HG03571 (cell line): ENCODE data around the gene DNAH12.

Source experiments
- ATAC-seq: cut with Tn5 transposase; IDR thresholded peaks from one replicate; pipeline ENCODE4 v1.9.1; 2021; ENCODE audit not compliant: unreplicated experiment

Gene DNAH12, protein sequence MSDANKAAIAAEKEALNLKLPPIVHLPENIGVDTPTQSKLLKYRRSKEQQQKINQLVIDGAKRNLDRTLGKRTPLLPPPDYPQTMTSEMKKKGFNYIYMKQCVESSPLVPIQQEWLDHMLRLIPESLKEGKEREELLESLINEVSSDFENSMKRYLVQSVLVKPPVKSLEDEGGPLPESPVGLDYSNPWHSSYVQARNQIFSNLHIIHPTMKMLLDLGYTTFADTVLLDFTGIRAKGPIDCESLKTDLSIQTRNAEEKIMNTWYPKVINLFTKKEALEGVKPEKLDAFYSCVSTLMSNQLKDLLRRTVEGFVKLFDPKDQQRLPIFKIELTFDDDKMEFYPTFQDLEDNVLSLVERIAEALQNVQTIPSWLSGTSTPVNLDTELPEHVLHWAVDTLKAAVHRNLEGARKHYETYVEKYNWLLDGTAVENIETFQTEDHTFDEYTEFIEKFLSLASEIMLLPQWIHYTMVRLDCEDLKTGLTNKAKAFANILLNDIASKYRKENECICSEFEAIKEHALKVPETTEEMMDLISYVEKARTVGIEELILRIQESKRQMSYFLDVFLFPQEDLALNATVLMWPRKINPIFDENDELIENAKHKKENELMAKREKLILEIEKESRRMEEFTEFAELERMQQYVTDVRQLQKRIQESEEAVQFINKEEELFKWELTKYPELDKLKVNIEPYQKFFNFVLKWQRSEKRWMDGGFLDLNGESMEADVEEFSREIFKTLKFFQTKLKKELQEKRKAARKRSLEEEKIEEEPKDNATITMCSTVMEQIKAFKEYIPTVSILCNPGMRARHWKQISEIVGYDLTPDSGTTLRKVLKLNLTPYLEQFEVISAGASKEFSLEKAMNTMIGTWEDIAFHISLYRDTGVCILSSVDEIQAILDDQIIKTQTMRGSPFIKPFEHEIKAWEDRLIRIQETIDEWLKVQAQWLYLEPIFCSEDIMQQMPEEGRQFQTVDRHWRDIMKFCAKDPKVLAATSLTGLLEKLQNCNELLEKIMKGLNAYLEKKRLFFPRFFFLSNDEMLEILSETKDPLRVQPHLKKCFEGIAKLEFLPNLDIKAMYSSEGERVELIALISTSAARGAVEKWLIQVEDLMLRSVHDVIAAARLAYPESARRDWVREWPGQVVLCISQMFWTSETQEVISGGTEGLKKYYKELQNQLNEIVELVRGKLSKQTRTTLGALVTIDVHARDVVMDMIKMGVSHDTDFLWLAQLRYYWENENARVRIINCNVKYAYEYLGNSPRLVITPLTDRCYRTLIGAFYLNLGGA (N-terminal part only)

DNA sequence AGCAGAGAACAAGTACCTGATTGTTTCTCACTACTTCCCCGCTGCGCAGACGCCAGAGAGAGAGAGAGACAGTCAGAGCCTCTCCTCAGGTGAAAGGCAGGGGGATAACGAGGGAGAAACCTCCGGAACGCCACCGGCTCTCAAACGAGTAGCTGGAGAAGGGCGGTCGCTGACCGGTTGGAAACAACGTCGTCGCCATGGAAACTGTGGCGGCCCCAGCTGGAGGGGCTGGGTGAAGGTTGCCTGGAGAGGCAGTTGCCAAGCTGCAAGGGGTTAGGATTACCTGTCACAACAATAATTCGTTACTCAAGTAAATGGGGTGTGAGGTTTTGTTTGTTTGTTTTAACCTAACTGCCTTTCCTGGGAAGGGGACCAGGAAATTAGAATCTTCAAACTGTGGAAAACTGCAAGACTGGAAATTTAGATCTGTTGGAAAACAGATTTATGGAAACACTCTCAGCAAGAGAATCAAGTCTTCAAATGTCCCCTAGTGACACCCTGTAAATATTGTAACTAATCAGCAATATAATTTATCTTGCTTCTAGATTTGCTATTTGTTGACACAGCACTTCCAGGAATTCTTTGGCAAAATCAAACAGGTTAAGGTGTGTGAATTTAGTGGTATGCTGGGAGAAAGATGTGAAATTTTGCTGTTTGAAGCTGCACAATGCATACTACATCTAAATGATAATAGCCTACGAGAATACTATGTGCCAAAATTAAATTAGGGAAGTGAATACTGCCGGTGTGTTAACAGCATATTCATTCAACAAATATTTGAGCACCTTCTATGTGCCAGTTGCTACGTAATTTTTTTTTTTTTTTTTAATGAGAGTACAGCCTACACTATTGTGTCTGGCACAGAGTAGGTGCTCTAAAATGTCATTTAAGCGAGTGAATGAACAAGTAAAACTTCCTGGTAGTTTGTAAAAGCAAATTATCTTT is at the start of gene DNAH12:
Gene DNAH12 (minus strand): TSS at position 164 of the 945 bp plus-strand sequence. CDS start 1,474 bp downstream, outside the sequence.
- no peak for ATAC-seq

- no peak for ATAC-seq
Measured at GRCh38 chr3:57592306-57592705, 48.2 kb upstream of the DNAH12 start.

GRCh38 chr3:57587905-57588304 is 43.8 kb upstream of the DNAH12 start:
- ATAC-seq: no peak

- no peak for ATAC-seq
Measured at GRCh38 chr3:57586778-57587177, 42.6 kb upstream of the DNAH12 start.

DNA sequence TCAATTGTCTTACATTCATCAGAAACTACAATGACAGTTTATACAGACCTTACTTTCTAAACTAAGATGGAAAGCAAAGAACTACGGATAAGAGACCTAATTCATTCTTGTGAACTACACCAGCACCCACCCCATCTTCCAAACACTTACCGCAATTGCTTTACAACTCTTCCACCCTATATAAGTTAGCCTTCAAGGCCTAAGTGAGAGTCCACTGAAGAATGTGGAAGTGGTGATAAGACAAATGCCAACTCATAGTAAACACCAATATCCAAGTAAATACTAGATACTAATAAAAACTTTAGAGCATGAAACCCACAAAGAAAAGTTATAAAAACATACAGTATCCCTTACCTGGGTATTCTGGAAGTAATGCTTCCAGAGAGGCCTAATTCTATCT is 39.4 kb upstream of the DNAH12 start:
- no peak for ATAC-seq

DNA sequence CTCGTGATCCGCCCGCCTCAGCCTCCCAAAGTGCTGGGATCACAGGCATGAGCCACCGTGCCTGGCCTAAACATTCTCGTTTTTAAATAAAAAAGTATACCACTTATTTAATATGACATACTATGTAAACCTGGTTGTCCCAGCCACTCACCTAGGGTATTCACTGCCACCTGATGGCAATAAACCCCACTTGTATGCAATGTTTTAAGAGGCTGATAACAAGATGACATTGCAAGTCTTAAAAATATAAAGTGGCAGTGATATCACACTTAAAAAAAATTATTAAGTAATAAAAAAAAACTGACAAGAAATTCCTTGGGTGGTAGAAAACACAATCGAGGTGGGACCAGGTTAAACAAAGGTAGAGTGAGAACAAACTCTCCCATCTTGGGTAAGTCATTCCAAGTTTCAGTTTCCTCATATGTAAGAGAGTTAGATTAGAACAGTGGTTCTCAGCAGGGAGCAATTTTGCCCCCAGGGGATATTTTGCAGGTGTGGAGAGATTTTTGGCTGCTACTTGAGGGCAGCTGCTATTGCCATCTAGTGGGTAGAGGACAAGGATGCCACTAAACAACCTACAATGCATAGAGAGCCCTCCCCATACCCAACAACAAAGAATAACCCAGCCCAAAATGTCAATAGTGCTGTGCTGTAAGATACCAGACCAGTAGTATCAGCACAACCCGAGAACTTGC is 38.5 kb upstream of the DNAH12 start:
- no peak for ATAC-seq

DNA sequence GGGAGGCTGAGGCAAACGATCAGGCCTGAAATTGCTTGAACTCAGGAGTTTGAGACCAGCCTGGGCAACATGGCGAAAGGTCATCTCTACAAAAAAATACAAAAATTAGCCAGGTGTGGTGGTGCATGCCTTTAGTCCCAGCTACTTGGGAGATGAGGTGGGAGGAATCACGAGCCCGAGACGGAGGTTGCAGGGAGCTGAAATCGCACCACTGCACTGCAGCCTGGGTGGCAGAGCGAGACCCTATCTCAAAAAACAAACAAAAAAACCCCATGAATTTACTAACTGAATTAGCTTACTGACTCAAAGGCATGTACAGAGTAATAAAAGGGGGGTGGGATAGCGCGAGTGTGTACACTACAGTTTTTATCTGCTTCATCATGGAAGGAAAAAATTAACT is 33.7 kb upstream of the DNAH12 start:
- ATAC-seq: no peak

- ATAC-seq: no peak
Measured at GRCh38 chr3:57575966-57576626, 32.0 kb upstream of the DNAH12 start.

DNA sequence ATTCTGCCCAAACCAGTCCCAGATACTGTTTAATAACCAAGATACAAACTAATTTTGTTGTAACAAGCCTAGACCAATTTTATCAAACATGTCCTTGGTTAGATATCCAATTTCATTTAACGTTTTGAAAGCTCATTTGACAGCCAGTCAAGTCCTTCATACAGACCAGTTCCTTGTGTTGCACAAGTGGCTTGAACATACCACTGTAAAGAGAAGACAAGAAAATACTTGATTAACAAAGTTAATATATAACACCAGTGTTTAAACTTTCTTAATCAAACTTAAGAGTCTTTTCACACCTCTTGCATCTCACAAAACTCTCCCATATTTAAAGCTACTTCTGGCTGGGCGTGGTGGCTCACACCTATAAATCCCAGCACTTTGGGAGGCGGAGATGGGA is 28.0 kb upstream of the DNAH12 start:
- no peak for ATAC-seq

- ATAC-seq: no peak
Measured at GRCh38 chr3:57570878-57571277, 26.7 kb upstream of the DNAH12 start.

DNA sequence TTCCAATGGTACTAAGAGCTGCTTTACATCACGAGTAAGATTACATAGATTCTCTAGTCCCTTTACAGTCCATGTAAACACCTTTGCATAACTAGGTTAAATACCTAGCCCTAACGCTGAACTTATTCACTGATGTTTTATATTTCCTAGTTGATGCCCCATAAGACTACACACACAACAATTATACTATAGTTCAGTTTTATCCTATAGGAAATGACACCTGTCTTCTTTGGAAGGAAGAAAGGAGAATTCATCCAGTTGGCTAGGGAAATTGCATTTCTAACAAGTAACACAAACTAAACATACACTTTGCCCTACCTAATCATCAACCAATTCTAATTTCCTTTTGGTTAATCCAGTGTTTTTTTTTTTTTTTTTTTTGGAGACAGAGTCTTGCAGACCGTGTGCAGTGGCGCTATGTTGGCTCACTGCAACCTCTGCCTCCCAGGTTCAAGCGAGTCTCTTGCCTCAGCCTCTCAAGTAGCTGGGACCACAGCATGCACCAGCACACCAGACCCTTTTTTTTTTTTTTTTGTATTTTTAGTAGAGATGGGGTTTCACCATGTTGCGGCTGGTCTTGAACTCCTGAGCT is 25.8 kb upstream of the DNAH12 start:
- no peak for ATAC-seq

GRCh38 chr3:57559526-57559925 is 15.4 kb upstream of the DNAH12 start:
- ATAC-seq: no peak

GRCh38 chr3:57557085-57557537 is 13.0 kb upstream of the DNAH12 start:
- ATAC-seq: no peak

DNA sequence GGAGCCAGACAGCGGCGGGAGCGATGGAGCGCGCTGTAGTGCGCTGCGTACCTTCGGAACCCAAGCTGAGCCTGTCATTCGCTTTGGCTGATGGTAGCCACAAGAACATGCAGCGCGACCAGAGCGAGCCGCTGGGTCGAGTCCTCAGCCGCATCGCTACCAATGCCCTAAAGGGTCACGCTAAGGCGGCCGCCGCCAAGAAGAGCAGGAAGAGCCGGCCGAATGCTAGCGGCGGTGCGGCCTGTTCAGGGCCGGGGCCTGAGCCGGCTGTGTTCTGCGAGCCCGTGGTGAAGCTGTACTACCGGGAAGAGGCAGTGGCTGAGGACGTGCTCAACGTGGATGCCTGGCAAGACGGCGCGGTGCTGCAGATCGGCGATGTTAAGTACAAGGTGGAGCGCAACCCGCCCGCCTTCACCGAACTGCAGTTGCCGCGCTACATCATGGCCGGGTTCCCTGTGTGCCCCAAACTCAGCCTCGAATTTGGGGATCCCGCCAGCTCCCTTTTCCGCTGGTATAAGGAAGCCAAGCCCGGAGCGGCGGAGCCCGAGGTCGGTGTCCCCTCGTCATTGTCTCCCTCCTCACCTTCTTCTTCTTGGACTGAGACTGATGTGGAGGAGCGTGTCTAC is 12.4 kb upstream of the DNAH12 start:
- peak; percentile 29 for ATAC-seq

- ATAC-seq: peak; percentile 89
Measured at GRCh38 chr3:57555738-57556458, 11.8 kb upstream of the DNAH12 start, which contains the start of gene PDE12. TSS of gene PDE12 (plus strand) at chr3:57556274. CDS start at chr3:57556380, 106 bp downstream.

DNA sequence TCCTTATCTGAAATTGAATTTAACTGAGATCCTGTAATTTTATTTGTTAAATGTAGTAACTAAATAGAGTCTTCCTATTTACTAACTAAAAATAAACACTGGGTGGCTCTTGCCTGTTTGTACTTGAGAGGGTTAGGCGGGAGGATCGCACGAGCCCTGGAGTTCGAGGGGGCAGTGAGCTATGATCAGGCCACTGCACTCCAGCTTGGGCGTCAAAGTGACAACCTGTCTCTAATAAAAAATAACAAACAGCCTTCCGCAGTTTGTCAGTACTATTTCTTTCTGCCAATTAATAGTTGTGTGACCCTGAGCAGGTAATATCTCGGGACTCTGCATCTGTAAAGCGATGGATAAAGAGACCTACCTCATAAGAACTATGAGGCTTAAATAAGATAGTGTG is 11.2 kb upstream of the DNAH12 start:
- no peak for ATAC-seq

GRCh38 chr3:57546616-57547015 is 2.5 kb upstream of the DNAH12 start:
- no peak for ATAC-seq
